GM12865 (cell line): ENCODE measurements around the gene RBKS.
"Not testable (repeated sequence)": the region's sequence is repeated elsewhere in the genome, so short reads cannot be mapped to it uniquely, and the experiment has no call there.

Experiments used
- DNase-seq: peaks from one replicate; pipeline ENCODE4 v3.0.0; 2010; ENCODE audit warnings: low read depth
- H3K4me3 ChIP-seq: 2 replicates; pipeline ENCODE4 v1.5.1; 2011; ENCODE audit warnings: mild to moderate bottlenecking, low read depth, low read length, control low read depth
- TF ChIP-seq, protein P1 (sequence below): IDR thresholded peaks from 2 replicates; pipeline ENCODE4 v1.5.1; 2011; ENCODE audit warnings: low read length, control low read depth, low read depth, inconsistent platforms; ENCODE audit not compliant: insufficient read depth; ENCODE audit errors: missing control alignments

RBKS gene

DNA sequence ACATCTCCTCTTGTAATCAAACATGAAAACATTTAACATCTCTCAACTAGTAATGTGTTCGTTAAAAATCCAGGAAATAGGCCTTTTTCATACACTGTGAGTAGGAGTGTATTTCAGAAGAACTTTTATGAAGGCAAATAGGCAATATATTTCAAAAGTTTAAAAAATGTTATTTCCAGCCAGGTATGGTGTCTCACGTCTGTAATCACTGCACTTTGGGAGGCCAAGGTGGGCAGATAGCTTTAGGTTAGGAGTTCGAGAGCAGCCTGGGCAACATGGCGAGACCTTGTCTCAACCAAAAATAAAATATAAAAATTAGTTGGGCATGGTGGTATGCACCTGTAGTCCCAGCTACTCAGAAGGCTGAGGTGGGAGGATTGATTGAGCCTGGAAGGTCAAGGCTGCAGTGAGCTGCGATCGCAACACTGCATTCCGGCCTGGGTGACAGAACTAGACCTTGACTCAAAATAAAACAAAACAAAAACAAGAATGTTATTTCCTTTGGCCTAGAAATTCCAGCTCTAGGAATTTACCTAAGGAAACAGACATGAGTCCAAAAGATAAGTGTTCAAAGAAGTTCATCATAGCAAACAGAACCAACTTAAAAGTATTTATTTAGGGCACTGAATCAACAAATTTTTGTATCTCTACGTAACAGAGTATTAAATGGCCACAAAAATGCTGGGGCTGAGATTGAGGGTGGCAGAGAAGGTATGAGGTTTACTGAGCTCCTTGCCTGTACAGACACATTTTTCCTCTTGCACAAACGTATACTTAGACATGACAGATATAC, 14.9 kb downstream of the RBKS start:
- no peak overlapping the region for H3K4me3 ChIP-seq
- DNase-seq, result no peak
- TF ChIP-seq, protein P1, sequence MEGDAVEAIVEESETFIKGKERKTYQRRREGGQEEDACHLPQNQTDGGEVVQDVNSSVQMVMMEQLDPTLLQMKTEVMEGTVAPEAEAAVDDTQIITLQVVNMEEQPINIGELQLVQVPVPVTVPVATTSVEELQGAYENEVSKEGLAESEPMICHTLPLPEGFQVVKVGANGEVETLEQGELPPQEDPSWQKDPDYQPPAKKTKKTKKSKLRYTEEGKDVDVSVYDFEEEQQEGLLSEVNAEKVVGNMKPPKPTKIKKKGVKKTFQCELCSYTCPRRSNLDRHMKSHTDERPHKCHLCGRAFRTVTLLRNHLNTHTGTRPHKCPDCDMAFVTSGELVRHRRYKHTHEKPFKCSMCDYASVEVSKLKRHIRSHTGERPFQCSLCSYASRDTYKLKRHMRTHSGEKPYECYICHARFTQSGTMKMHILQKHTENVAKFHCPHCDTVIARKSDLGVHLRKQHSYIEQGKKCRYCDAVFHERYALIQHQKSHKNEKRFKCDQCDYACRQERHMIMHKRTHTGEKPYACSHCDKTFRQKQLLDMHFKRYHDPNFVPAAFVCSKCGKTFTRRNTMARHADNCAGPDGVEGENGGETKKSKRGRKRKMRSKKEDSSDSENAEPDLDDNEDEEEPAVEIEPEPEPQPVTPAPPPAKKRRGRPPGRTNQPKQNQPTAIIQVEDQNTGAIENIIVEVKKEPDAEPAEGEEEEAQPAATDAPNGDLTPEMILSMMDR, result no peak

DNA sequence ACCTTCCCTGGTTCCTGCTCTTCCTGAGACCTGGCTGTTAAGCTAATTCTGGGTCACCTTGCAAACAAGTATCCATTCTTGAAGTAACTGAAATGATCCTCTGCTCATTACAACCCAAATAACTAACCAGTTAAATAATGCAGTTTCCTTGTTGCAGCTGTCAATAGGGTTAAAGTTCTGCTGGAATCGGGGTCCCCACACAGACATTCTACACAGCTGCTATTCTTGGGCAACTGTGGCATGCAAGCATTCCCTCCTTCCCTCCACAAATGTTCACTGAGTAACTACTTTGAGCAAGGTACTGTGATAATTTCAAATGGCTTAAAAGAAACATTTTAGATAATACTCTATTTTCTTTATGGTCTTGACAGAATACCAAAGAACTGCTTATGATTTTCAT, 17.1 kb downstream of the RBKS start:
- TF ChIP-seq, protein P1, result no peak
- no peak for DNase-seq
- no peak overlapping the region for H3K4me3 ChIP-seq

DNA sequence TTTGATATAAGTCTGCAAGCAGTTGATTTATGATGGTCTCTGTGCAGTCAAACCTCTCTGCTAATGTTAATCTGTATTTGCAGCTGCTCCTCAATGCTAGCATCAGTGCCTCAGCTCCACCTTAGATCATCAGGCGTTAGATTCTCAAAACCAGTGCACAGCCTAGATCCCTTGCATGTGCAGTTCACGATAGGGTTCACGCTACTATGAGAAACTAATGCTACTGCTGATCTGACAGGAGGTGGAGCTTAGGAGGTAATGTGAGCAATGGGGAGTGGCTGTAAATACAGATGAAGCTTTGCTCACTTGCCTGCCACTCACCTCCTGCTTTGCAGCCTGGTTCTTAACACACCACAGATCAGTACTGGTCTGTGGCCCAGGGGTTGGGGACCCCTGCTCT, 18.4 kb downstream of the RBKS start:
- DNase-seq, result no peak
- TF ChIP-seq, protein P1, result no peak
- H3K4me3 ChIP-seq, result no peak overlapping the region

DNA sequence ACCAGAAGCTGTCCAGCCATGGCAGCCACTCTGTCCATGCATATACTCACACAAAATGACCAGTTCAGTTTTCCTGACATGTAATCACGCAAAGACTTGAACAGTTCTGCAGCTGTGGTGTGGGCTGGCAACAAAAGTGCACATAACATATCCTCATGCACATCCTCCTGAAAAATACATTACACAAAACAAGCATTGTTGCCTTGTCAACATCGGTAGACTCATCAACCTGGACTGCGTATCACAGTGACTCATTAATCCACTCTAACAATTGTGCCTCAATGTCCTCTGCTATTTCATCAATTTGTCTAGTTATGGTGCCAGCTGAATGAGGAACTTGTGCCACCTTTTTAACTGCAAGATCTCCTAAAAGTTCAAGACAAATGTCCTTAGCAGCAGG, 19.5 kb downstream of the RBKS start:
- DNase-seq, result no peak
- TF ChIP-seq, protein P1, result no peak
- no peak overlapping the region for H3K4me3 ChIP-seq

DNA sequence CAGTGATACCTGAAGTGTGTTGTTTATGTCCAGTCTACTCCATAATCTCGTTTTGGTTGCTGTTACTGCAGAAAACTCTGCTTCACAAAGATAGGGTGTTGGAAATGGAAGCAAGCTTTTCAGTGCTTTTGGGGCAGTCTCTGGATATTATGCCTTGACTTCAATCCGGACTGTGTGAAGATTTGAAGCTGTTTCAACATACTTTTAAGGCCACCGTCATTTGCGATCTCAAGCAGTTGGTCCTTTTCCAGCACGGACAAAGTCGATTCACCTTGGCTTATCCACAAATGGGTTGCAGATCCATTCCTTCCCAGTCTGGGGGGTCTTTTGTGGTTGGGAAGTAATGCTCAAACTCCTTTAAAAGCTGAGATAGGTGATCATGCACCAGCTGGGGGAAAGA, 20.4 kb downstream of the RBKS start:
- DNase-seq, result no peak
- TF ChIP-seq, protein P1, result no peak
- no peak overlapping the region for H3K4me3 ChIP-seq

DNA sequence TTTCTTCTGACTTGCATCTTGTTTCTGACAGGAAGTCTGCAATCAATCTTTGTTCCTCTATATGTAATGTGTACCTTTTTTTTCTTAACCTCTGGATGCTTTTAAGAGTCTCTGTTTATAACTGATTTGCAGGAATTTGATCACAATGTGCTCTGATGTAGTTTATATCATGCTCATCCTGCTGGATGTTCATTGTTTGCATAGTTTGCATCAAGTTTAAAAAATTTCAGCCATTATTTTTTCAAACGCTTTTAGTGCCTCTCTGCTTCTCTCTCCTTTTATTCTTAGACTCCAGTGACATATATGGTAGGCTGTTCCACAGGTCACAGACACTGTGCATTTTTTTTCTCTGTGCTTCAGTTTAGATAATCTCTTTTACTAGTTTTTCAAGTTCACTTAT, 23.9 kb downstream of the RBKS start:
- H3K4me3 ChIP-seq, result no peak overlapping the region
- DNase-seq, result no peak
- TF ChIP-seq, protein P1, result no peak

DNA sequence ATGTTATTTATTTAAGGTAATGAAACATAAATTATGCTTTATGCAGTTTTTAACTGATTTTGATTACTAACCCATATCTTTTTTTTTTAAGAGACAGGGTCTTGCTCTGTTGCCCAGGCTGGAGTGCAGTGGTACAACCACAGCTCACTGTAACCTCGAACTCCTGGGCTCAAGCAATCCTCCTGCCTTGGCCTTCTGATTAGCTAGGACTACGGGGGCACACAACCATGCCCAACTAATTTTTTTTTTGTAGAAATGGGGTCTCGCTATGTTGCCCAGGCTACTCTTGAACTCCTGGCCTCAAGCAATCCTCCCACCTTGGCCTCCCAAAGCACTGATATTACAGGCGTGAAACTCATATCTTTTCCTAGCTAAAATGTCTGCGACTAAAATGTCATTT, 26.2 kb downstream of the RBKS start:
- not testable (repeated sequence) for H3K4me3 ChIP-seq

More for the DNA sequence above, 26.2 kb downstream of the RBKS start:
- DNase-seq, result not testable (repeated sequence)
